Neural progenitor cell (in vitro differentiated cells): ENCODE data around the gene RETN.

Experiments
- EZH2 ChIP-seq: fragments of 200-600 bp; sonication (generic); IDR thresholded peaks from 2 replicates; pipeline ENCODE4 v1.6.1; 2017; ENCODE audit warnings: antibody characterized with exemption, mild to moderate bottlenecking, moderate library complexity
- TF ChIP-seq, protein P1 (sequence below): fragments of 200-600 bp; sonication (generic); IDR thresholded peaks from 2 replicates; pipeline ENCODE4 v1.5.1; 2017; ENCODE audit warnings: antibody characterized with exemption, mild to moderate bottlenecking

DNA sequence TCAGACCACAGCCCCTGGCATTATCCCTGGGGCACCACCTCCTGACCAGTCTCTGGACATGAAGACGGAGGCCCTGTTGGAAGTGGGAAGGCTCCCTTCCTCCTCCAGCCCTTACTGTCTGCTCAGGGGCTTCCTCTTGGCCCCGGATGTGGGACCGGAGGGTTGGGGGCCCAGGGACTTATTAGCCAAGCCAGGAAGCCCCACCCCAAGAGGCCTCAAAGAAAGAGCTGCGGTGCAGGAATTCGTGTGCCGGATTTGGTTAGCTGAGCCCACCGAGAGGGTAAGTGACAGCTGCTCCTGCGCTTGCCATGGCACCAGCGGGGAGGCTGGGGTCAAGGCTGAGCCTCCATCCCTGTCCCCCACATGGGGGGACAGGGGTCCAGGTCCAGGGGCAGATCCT lies at the start of gene RETN:
- TF ChIP-seq, protein P1, sequence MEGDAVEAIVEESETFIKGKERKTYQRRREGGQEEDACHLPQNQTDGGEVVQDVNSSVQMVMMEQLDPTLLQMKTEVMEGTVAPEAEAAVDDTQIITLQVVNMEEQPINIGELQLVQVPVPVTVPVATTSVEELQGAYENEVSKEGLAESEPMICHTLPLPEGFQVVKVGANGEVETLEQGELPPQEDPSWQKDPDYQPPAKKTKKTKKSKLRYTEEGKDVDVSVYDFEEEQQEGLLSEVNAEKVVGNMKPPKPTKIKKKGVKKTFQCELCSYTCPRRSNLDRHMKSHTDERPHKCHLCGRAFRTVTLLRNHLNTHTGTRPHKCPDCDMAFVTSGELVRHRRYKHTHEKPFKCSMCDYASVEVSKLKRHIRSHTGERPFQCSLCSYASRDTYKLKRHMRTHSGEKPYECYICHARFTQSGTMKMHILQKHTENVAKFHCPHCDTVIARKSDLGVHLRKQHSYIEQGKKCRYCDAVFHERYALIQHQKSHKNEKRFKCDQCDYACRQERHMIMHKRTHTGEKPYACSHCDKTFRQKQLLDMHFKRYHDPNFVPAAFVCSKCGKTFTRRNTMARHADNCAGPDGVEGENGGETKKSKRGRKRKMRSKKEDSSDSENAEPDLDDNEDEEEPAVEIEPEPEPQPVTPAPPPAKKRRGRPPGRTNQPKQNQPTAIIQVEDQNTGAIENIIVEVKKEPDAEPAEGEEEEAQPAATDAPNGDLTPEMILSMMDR = no peak
- TF ChIP-seq EZH2 = no peak
